HG03565 (cell line): ENCODE data around the gene DMRTB1.

ENCODE experiments used
- ATAC-seq: cut with Tn5 transposase; IDR thresholded peaks from one replicate; pipeline ENCODE4 v1.9.1; 2021; ENCODE audit warnings: mild to moderate bottlenecking, moderate library complexity; ENCODE audit not compliant: unreplicated experiment

DMRTB1 gene

DNA sequence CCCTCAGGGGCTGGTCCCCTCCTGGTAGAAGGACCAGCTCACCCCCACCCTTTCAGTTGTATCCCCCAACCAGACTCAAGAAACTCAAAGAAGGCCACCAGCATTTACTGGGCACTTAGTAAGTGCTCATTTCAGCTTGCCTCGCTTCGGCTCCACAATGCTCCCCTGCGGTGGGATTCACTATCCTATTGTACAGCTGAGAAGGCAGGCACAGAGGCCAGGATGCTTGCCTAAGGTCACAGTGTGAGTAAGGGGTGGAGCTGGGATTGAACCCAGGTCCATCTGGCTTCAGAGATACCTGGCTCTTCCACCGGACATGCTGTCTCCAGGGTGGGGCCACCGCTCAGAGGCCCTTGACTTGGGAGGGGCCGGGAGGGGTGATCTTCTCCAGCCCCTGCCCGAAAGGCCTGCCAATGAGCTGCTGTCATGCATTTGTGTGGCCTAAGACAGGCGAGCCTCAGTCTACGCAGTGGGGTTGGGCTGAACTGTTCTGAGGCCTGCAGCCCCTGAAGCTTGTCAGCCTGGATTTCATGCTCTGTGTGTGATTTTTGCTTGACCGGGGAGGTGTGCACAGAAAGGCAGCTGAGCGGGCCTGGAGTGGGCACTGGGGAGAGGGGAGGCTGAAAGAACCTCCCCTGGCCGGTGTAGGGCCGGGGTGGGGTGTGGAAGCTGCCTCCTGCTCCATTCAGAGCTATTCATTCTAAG is 48.1 kb downstream of the DMRTB1 start:
- no peak for ATAC-seq

DNA sequence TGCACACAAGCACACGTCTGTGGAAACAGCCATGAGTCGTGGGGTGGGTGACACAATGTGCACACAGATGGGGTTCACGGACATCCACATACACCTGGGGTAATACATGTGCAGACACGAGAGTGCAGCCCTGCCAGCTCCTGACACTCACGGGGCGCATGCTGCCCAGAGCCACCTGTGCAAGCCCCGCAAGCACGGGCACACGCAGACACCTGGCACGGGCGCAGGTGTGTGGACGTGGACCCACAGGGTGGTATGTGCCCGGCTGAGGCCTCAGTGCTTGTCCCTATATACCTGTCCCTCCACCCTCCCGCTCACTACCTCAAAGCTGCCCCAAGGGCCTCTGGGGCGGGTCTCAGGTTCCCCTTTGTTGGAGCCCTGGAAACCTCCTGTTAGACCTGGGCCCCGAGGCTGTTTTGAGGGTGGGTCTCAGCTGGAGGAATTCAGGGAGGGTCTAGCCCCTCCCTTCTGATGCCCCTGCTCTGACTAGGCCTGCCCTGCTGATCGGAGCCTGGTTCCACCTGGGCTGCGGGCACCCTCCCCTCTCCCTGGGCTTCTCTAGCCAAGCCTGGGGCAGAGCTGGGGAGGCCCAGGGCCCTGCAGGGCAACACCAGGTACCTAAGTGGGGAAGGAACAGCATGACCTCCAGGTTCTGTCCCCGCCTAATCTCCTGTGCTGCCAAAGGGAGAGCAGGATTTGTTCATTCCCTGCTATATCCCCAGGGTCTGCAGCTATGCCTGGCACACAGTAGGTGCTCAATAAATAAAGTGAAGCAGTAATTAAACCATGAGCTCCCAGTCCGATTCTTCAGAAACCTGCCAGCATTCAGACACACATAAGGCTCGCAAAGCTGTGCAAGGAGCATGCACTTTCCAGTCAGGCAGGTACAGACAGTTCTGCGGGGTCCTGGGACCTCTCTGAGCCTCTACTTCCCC is 49.1 kb downstream of the DMRTB1 start:
- ATAC-seq = no peak

DNA sequence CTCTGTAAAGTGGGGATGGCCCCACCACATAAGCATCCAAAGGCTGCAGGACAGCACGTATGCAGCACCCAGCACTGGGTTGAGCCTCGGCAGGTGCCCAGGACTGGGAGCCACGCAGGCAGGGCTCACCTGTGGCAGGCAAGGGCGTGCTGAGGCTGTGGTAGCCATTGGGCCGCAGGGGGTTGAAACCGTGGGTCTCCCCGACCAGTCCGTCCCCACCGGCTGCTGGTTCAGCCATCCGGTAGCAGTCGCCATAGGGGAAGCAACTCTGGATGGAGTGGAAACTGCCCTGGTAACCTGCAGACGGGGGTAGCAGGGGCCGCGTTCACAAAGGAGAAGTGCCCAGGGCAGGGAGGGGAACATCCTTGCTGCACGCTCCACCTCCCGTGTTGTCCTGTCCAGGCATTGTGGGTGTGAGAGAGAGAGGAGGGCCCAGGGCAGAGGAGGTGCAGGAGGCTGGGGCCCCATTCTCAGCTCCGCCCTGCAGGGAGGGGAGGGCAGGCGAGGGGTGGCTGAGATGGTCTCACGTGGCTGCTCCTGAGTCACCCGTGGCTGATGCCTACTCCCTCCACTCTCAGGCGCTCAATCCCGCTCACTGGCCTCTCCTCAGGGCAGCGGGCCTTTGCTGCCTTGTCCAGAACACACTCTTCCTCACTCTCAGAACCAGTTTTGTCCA is 49.9 kb downstream of the DMRTB1 start:
- no peak for ATAC-seq

DNA sequence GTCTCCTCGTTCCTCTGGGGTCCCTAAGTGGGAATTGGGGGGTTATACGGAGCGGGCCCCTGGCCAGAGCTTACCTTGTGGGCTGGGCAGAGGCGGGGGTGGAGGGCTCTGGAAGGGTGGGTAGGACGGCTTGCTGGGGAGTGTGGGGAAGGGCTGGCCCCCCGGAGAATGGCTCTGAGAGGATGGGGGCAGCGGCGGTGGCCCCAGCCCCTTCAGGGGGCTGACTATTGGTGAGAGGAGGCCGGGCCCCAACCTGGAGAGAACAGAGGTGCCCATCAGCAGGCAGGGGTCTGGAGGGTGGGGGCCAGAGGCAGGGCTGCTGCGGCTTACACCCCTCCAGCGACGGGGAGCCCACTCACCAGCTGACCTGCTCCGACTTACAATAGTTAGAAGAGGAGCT is 50.6 kb downstream of the DMRTB1 start:
- no peak for ATAC-seq

DNA sequence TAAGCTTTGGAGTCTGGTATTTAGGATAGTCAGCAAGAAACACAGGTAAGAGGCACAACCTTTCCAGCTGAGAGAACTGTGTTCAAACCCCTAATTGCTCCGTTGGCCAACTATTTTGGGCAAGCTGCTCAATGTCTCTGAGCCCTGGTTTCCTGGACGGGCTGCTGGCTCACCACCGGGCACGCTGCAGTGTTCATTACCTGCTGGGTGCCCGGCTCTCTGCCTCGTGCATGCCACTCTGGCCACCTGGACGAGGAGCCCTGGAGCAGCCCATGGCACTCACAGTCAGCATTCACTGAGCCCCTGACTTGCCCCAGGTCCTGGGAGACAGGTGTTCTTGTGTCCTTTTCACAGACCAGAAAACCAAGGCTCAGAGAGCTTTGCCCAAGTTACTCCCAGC is 51.0 kb downstream of the DMRTB1 start:
- no peak for ATAC-seq

DNA sequence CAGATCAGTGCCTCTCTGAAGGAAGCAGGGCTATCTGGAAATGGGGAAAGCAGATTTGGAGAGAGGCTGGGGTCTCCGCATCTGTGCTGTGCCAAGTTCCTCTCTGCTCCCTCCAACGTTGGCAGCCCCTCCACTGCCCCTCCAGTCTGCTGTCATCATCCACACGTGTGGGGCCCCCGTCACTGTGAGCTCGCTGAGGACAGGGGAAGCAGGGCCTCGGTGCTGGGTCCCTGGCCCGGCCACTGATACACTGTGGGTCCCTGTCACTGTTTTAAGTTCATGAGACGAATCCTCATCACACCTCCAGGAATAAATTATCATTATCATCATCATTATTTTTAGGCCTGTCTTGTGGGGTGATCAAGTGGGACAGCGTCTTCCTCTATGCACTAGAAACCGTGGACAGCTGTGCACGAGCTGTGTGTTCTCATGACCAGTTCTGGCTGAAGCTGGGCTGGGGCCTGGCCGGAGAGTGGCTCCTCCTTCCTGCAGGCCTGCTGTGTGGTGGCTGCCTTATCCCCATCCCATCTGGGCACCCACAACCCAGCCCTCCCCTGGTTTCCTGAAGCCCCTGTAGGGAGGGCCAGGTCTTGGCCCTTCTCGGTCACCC is 52.2 kb downstream of the DMRTB1 start:
- ATAC-seq = no peak

DNA sequence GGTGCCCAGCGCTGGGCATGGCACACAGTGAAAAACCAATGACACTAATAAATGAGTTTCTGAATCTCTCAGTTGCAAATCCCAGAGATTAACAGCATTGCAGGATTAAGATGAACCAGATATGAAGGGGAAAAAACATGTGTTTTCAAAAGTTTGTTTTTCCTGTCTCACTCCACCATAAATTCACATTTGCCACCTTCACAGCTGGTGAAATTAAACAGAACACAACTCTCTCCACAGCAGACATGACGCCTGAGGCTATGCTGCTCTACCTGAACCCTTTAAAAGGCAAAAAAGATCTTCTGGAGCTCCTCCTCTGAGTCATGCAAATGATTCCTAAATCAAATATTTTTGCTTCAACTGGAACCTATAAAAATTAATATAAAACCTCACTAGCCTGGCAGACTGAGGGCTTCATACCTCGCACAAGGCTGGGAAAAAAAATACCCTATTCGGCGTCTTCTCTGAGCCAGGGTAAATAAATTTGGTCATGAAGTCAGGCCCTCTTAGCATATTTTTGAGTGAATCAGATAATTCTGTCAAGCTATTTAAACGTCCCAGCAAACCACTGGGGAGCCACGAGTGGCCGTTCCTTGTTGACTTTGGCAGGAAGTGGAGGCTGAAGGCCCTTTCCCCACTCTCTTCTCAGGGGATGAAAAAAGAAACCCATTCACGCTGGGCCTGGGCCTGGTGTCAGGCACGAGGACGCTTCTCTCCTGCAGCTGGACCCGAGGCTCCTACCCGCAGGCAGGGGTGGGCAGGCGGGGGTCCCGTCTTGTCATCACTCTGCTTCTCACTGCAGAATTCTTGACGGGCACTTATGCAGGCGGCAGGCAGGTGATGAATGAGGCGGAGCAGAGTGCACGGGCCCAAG is 53.0 kb downstream of the DMRTB1 start:
- no peak for ATAC-seq

DNA sequence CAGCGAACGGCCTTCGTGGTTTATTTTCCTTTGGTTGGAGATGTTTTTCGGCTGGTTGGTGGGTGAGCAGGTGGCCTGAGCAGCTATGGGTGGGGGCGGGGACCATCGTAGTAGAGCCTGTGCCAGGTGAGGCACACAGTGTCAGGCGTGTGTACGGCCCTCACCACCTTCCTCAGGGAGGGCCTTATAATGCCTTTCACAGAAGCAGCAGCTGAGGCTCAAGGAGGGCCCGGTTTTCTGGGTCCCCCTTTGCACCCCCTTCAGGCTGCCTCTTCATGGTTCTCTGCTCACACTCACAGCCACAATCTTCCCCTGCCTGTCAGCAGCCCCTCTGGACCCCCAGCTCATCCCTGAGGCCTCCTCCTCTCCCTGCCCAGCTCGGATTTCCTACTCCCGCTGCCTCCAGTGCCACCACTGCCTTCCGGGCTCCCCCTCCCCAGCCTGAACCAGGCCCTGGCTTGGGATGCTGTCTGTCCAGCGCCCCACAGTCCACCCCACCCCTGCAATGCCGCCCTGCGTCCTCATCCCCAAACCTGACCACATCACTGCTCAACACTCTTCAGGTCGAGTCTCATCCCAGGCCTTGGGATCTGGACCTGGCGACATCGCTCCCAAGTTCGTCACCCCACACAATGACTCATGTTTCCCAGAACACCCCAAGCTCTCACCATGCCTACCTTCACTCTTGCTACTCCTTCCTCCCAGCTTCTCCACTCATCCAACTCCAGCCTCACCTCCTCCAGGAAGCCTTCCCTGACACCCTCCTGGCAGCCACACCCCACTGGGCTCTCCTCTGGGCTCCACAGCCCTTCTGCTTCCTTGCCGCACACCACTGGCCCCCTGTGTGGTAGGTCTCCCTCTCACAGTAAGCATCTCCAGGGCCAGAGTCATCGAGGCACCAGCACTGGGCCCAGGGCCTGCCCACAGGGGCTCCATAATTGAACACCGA is 53.9 kb downstream of the DMRTB1 start:
- no peak for ATAC-seq

DNA sequence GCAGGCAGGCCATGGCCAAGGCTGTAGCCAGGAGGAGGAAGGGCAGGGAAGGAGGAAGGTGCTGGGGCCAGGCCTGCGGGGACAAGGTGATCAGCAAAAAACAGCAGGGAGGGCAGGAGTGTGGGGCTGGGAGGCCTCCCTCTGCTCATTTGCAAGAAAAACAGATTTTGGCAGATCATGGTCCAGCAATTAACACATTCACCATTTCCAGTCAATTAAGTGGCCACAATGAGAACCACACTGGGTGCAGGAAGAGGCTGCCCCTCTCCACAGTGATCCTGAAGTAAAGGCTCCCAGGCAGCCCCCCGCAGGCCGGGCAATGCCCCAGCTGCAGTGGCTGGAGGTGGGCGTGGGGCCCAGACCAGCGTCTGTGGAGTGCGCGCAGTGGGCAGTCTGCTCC is 54.6 kb downstream of the DMRTB1 start:
- ATAC-seq = no peak

DNA sequence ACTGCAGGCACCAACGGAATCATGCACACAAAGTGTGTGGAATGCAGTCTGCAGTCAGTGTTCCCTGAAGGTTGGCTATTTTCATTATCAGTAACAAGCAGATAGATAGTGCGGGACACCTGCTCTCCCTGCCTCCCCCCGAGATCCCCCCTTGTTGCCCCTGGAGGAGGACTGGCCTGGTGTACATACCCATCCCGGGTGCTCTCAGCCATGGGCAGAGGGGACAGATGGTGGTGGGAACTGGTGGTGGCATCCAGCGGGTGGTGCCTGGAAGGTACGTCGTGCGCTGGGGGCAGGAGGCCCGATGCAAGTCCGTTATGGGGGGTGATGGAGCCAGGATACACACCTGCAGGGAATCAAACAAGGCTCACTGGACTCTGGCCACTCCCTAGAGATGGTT is 55.2 kb downstream of the DMRTB1 start:
- ATAC-seq = no peak

DNA sequence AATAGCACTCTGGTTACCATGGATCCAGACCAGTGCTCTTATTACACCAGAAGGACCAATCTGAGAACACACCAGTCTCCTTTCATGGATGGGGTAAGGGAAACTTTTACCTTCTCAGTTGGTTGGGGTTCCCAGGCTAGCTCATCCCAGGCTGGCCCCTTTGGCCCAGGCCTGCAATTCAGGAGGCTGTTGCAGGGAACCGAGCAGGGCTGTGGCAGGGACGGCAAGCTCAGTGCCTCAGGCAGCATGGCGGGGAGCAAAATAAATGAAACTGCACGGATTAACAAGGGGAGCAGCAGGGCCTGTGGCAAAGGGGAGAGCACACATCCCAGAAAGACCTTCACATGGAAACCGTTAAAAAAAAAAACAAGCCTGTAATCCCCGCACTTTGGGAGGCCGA is 57.0 kb downstream of the DMRTB1 start:
- ATAC-seq = no peak
